ENCODE data around the gene CST4. TPM values are rescaled to one million over a fixed set of nuclear protein-coding genes. Genes with fewer than 3 reads are reported as not detected.
"Not testable (repeated sequence)": the region's sequence is repeated elsewhere in the genome, so short reads cannot be mapped to it uniquely, and the experiment has no call there.

CST4 gene, protein sequence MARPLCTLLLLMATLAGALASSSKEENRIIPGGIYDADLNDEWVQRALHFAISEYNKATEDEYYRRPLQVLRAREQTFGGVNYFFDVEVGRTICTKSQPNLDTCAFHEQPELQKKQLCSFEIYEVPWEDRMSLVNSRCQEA
- 10 to 100 TPM in 1 of 4 donors, 1 to 10 TPM in 1, under 1 TPM in 1, not detected in 1; 0.89 to 13.8 (median 3.0) TPM for total RNA-seq

DNA sequence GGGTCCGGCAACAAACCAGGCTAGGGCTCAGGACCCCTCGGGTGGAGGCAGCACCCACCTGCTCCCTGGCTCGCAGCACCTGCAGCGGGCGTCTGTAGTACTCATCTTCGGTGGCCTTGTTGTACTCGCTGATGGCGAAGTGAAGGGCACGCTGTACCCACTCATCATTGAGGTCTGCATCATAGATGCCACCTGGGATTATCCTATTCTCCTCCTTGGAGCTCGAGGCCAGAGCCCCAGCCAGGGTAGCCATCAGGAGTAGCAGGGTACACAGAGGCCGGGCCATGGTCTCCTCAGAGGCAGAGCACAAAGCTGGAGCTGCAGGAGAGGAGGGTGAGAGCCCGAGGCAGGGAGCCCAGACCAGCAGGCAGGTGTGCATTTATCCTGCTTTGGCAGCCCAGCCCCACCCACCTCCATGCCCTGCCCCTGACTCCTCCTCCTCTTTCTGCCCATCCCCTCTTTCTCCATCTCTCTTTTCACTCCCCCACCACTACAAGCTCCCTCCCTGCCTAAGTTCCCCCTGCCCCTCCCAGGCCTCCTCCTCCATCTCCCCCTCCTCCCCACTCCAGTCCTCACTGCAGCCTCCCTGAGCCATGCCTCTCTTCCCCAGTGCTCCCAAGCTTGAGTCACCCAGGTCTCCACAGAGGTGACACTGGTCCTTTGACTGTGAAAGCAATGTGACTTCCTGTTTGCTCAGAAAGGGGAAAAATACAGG is at the start of gene CST4:
Gene CST4 (minus strand): TSS at position 355 of the 715 bp plus-strand sequence. CDS start 69 bp downstream, at position 286.
- DNase-seq; H3K4me3 ChIP-seq (replicated peaks in 1 of 3); intact Hi-C loops (cut with DNase I); H3K36me3 ChIP-seq; H3K9me3 ChIP-seq; H3K27ac ChIP-seq; H3K27me3 ChIP-seq: not testable (repeated sequence)
- peaks cover 4 to 19% of the 10 kb centered on the region in 2 donors for H3K4me1 ChIP-seq
- 83 to 85% methylated on average over 5 to 12 of the region's 12 CpGs for WGBS, 2 donors

DNA sequence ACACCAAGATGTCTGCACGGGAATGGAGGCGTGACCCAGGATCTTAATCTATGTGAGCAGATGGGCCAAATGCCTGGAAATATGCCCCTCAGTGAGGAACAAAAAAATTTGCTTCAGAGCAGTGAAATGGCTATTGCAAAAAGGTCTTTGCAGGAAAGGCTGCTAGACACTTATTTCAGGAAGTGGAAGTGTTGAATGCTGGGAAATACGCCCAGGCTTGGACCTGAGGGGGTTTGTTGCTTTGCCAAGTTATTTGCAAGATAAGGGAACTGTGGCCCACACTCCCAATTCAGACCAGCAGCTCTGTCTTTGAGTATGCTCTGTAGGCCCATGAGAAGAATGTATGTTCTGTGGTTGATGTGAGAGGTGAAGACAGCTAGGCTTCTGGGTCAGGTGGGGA is 46.6 kb upstream of the CST4 start:
- H3K36me3 ChIP-seq; H3K27ac ChIP-seq; H3K4me1 ChIP-seq; DNase-seq; H3K9me3 ChIP-seq; H3K27me3 ChIP-seq; H3K4me3 ChIP-seq (replicated peaks in 1 of 3); intact Hi-C loops (cut with DNase I): not testable (repeated sequence)
- 58 to 74% methylated on average over 3 of the region's 3 CpGs for WGBS, 2 donors

DNA sequence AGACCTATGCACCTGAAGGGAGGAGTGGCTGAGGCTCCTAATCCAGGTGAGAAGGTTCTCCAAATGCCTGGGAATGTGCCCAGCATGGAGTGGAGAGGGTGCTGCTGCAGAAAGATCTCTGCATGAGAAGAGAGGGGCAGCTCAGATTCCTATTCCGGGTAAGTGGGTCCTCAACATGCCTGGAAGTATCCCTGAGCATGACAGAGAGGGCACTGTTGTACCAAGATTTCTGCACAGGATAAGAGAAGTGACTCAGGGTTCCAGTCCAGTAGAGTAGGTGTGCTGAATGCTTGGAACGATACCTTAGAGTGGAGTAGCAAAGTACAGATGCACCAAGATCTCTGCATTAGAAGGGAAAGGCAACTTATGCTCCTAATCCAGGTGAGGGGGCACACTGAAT is 46.1 kb upstream of the CST4 start:
- H3K27me3 ChIP-seq; H3K4me3 ChIP-seq (replicated peaks in 1 of 3); H3K4me1 ChIP-seq; DNase-seq; H3K36me3 ChIP-seq; intact Hi-C loops (cut with DNase I); H3K27ac ChIP-seq; H3K9me3 ChIP-seq: not testable (repeated sequence)
- WGBS, 2 donors = 32 to 49% methylated on average over 2 of the region's 2 CpGs

DNA sequence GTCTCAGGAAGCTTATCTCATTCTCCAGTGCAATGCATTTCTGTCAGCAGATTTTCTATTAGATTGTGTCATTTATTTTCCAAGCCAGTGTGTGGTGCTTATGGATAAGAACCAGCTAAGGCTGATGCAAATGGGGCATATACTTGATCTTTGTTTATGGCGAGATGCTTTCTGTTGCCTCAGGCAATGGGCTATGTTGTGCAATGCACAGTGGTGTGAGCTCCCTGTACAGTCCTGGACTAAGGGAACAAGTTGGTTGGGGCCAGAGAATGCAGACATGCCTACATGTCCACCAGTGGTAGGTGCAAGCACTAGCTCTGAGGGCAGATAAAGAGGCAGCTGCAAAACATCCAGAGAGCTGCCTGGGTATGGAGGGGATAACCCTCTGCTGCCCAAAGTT is 45.6 kb upstream of the CST4 start:
- H3K4me1 ChIP-seq; H3K27ac ChIP-seq; H3K9me3 ChIP-seq; H3K27me3 ChIP-seq; H3K4me3 ChIP-seq (replicated peaks in 1 of 3); H3K36me3 ChIP-seq; intact Hi-C loops (cut with DNase I); DNase-seq: not testable (repeated sequence)
- 86 to 91% methylated on average over 1 of the region's 1 CpG for WGBS, 2 donors

DNA sequence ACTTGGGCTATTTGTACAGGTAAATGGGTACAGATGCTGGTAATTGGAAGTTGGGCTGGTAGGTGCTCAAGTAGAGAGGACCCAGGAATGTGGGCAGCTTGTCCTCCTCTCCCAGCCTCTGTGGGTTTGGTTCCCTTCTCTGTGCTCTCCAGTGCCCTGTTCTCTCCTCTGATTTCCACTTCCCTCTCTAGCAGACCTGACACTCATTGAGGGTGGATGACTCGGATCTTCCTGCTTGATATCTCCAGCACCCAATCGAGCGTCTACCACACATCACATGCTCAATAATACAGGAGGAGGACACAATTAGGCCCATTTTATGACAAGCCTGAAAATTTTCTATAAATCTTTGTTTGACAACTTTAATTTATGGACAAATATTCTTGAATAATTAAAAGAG is 38.2 kb upstream of the CST4 start:
- no peaks in the 10 kb centered on the region for H3K36me3 ChIP-seq
- no peak overlapping the region for H3K4me3 ChIP-seq (replicated peaks in 1 of 3)
- no peaks in the 10 kb centered on the region for H3K9me3 ChIP-seq
- intact Hi-C loops (cut with DNase I) = no loop called here
- H3K27me3 ChIP-seq = no peaks in the 10 kb centered on the region
- WGBS, 2 donors = 82 to 88% methylated on average over 3 of the region's 3 CpGs
- TF ChIP-seq, protein P1, sequence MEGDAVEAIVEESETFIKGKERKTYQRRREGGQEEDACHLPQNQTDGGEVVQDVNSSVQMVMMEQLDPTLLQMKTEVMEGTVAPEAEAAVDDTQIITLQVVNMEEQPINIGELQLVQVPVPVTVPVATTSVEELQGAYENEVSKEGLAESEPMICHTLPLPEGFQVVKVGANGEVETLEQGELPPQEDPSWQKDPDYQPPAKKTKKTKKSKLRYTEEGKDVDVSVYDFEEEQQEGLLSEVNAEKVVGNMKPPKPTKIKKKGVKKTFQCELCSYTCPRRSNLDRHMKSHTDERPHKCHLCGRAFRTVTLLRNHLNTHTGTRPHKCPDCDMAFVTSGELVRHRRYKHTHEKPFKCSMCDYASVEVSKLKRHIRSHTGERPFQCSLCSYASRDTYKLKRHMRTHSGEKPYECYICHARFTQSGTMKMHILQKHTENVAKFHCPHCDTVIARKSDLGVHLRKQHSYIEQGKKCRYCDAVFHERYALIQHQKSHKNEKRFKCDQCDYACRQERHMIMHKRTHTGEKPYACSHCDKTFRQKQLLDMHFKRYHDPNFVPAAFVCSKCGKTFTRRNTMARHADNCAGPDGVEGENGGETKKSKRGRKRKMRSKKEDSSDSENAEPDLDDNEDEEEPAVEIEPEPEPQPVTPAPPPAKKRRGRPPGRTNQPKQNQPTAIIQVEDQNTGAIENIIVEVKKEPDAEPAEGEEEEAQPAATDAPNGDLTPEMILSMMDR (IDR thresholded peaks at IDR 0.05) = no peak
- no peak for TF ChIP-seq POLR2A (IDR thresholded peaks at IDR 0.05)
- H3K27ac ChIP-seq = no peak overlapping the region
- H3K4me1 ChIP-seq = no peaks in the 10 kb centered on the region
- no peak for DNase-seq

DNA sequence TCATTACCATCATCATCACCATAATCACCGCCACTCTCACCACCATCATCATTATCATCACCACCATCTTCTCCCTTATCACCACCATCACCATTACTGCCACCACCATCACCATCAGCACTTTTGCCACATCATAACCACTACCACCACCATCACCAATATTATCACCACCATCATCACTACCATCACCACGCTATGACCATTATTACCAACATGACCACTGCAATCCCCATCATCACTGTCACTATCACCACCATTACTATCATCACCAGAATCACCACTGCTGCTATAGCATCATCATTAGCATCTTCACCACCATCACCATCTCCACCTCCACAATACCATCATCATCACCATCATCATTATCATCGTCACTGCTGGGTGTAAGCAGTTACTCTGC is 36.3 kb upstream of the CST4 start:
- TF ChIP-seq, protein P1 (IDR thresholded peaks at IDR 0.05) = no peak
- no peak for TF ChIP-seq POLR2A (IDR thresholded peaks at IDR 0.05)
- 90 to 96% methylated on average over 3 of the region's 3 CpGs for WGBS, 2 donors

DNA sequence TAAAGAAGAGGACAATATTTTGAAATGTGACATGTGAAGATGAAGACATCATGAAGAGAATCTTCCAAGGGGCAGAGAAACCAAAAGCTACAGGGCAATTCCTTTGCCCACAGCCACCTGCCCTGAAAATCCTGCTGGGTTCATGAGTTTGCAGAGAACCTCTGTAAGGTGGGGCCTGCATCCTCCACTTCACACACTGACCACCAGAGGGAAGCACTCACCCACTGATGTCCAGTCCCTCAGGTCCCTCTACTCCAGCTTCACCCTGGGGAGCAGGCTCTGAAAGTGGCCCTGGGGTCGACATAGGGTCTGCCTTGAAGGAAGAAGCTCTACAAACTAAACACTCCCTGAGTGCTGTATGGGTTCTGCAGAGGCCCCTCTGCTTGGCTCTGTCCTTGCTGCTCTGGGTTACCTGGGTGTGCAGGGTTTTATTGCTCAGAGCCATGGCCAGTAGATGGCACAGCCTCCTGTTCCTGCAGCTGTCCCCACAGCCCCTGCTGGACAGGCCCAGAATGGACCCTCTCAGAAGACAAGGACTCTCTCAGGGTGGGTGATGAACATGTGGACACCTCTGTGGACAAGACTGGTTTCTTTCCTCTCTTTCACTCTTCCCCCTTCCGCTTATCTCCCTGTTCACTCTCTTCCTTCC is 34.9 kb upstream of the CST4 start:
- peak; percentile 13 to 33 for DNase-seq
- H3K27me3 ChIP-seq = not testable (repeated sequence)

More for the DNA sequence above, 36.3 kb upstream of the CST4 start:
- no peak overlapping the region for H3K27ac ChIP-seq
- H3K27me3 ChIP-seq = no peaks in the 10 kb centered on the region
- H3K36me3 ChIP-seq = no peaks in the 10 kb centered on the region
- intact Hi-C loops (cut with DNase I) = no loop called here
- no peak overlapping the region for H3K4me3 ChIP-seq (replicated peaks in 1 of 3)
- no peak for DNase-seq
- no peaks in the 10 kb centered on the region for H3K9me3 ChIP-seq
- H3K4me1 ChIP-seq = no peaks in the 10 kb centered on the region

DNA sequence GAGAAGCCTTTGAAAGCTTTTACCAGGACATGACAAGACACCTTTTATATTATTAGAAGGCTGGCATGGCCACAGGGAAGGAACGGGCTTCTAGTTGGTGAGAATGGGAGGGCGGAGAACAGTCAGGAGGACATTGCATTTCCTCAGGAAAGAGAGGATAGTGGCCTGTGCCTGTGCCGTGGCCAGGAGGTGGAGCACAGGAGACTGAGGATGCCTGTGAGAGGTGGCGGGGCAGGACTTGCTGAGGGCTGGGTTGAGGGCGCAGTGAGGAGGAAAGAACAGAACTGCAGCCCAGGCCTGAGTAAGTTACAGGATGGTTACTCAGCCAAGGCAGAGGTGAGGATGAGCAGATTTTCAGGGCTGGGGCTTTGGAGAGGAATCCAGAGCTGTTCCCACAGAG is 34.0 kb upstream of the CST4 start:
- DNase-seq; intact Hi-C loops (cut with DNase I); H3K9me3 ChIP-seq; H3K4me1 ChIP-seq; H3K27ac ChIP-seq; H3K27me3 ChIP-seq; H3K36me3 ChIP-seq; H3K4me3 ChIP-seq (replicated peaks in 1 of 3): not testable (repeated sequence)
- WGBS, 2 donors = 59 to 66% methylated on average over 5 of the region's 5 CpGs

More for the DNA sequence above, 34.9 kb upstream of the CST4 start:
- TF ChIP-seq, protein P1 (IDR thresholded peaks at IDR 0.05) = peak in 2 of 6 experiments; percentile 33 to 45
- H3K4me1 ChIP-seq; intact Hi-C loops (cut with DNase I); H3K4me3 ChIP-seq (replicated peaks in 1 of 3); H3K36me3 ChIP-seq; H3K27ac ChIP-seq; H3K9me3 ChIP-seq: not testable (repeated sequence)
- 46 to 97% methylated on average over 1 to 2 of the region's 2 CpGs for WGBS, 2 donors
